ENCODE measurements around the gene LIG4. TPM values are rescaled to one million over a fixed set of nuclear protein-coding genes. Genes with fewer than 3 reads are reported as not detected.

The LIG4 gene
- total and polyA plus RNA-seq, 2 experiments from 2014 or later, result 5.3 to 19.2 TPM

- Histone ChIP-seq H3K27ac (no peak overlapping the region), H4K20me1 (ENCODE audit: insufficient read depth, poor library complexity, severe bottlenecking) (peaks cover 12% of the 10 kb centered on the region), H3K4me1 (ENCODE audit: insufficient read depth) (peaks cover 18% of the 10 kb centered on the region), H3K9me2 (replicated peaks; ENCODE audit: insufficient read depth) (no peaks in the 10 kb centered on the region), H3K9me3 (ENCODE audit: low read depth) (no peaks in the 10 kb centered on the region), H3K27me3 (no peaks in the 10 kb centered on the region), H2AFZ (no peak overlapping the region), H3K79me2 (peaks cover 89% of the 10 kb centered on the region), H3K36me3 (replicated peaks; ENCODE audit: insufficient read depth, low read depth) (no peaks in the 10 kb centered on the region), H3K4me3 (no peak overlapping the region), H3K4me2 (peak overlapping the region; percentile 50)
- 0% methylated on average over 1 of the region's 1 CpG for WGBS (ENCODE audit: low lambda C conversion rate, missing lambda C conversion rate)
- TF ChIP-seq, protein P1, sequence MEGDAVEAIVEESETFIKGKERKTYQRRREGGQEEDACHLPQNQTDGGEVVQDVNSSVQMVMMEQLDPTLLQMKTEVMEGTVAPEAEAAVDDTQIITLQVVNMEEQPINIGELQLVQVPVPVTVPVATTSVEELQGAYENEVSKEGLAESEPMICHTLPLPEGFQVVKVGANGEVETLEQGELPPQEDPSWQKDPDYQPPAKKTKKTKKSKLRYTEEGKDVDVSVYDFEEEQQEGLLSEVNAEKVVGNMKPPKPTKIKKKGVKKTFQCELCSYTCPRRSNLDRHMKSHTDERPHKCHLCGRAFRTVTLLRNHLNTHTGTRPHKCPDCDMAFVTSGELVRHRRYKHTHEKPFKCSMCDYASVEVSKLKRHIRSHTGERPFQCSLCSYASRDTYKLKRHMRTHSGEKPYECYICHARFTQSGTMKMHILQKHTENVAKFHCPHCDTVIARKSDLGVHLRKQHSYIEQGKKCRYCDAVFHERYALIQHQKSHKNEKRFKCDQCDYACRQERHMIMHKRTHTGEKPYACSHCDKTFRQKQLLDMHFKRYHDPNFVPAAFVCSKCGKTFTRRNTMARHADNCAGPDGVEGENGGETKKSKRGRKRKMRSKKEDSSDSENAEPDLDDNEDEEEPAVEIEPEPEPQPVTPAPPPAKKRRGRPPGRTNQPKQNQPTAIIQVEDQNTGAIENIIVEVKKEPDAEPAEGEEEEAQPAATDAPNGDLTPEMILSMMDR (IDR thresholded peaks at IDR 0.05; ENCODE audit: poor library complexity), result no peak
- TF ChIP-seq EZH2phosphoT487 (IDR thresholded peaks at IDR 0.05; ENCODE audit: low read depth, severe bottlenecking, unreplicated experiment), result no peak
- no peak for TF ChIP-seq EZH2 (IDR thresholded peaks at IDR 0.05; ENCODE audit: borderline replicate concordance)
- peak; percentile 17 for DNase-seq (ENCODE audit: low spot score)
These were observed 10.8 kb upstream of the LIG4 start for GRCh38 chr13:108226184-108226583.

- Histone ChIP-seq H3K9me2 (replicated peaks; ENCODE audit: insufficient read depth) (no peaks in the 10 kb centered on the region), H3K9me3 (ENCODE audit: low read depth) (no peaks in the 10 kb centered on the region), H3K27ac (no peak overlapping the region), H3K27me3 (no peaks in the 10 kb centered on the region), H3K4me1 (ENCODE audit: insufficient read depth) (peaks cover 18% of the 10 kb centered on the region), H4K20me1 (ENCODE audit: insufficient read depth, poor library complexity, severe bottlenecking) (peaks cover 16% of the 10 kb centered on the region), H3K4me3 (no peak overlapping the region), H3K79me2 (peaks cover 92% of the 10 kb centered on the region), H3K4me2 (no peak overlapping the region), H2AFZ (no peak overlapping the region), H3K36me3 (replicated peaks; ENCODE audit: insufficient read depth, low read depth) (no peaks in the 10 kb centered on the region)
- no peak for DNase-seq (ENCODE audit: low spot score)
- 26% methylated on average over 1 of the region's 1 CpG for WGBS (ENCODE audit: low lambda C conversion rate, missing lambda C conversion rate)
- no peak for TF ChIP-seq EZH2phosphoT487 (IDR thresholded peaks at IDR 0.05; ENCODE audit: low read depth, severe bottlenecking, unreplicated experiment)
- TF ChIP-seq EZH2 (IDR thresholded peaks at IDR 0.05; ENCODE audit: borderline replicate concordance), result no peak
- TF ChIP-seq, protein P1 (IDR thresholded peaks at IDR 0.05; ENCODE audit: poor library complexity), result no peak
These were observed 10.1 kb upstream of the LIG4 start for GRCh38 chr13:108225440-108225839.

GRCh38 chr13:108223687-108224503 lies 8.6 kb upstream of the LIG4 start:
- Histone ChIP-seq H4K20me1 (ENCODE audit: insufficient read depth, poor library complexity, severe bottlenecking) (peaks cover 16% of the 10 kb centered on the region), H3K27me3 (no peaks in the 10 kb centered on the region), H3K4me1 (ENCODE audit: insufficient read depth) (peaks cover 30% of the 10 kb centered on the region), H3K4me3 (no peak overlapping the region), H2AFZ (no peak overlapping the region), H3K9me3 (ENCODE audit: low read depth) (no peaks in the 10 kb centered on the region), H3K9me2 (replicated peaks; ENCODE audit: insufficient read depth) (no peaks in the 10 kb centered on the region), H3K79me2 (peaks cover 93% of the 10 kb centered on the region), H3K4me2 (no peak overlapping the region), H3K27ac (no peak overlapping the region), H3K36me3 (replicated peaks; ENCODE audit: insufficient read depth, low read depth) (no peaks in the 10 kb centered on the region)
- DNase-seq (ENCODE audit: low spot score), result no peak
- TF ChIP-seq, protein P1 (IDR thresholded peaks at IDR 0.05; ENCODE audit: poor library complexity), result no peak
- TF ChIP-seq EZH2phosphoT487 (IDR thresholded peaks at IDR 0.05; ENCODE audit: low read depth, severe bottlenecking, unreplicated experiment), result no peak
- TF ChIP-seq EZH2 (IDR thresholded peaks at IDR 0.05; ENCODE audit: borderline replicate concordance), result no peak
- 91% methylated on average over 7 of the region's 7 CpGs for WGBS (ENCODE audit: low lambda C conversion rate, missing lambda C conversion rate)

Measured in hepatocyte (in vitro differentiated cells).